K562 (cell line): Measurements from ENCODE around the gene HNRNPA2B1. TPM values are rescaled to one million over a fixed set of nuclear protein-coding genes. Genes with fewer than 3 reads are reported as not detected.

Source experiments
- ATAC-seq: fragments of 200-7000 bp; cut with Tn5 transposase; 3 replicates; pipeline ENCODE4 v1.9.1; 2020; ENCODE audit warnings: moderate library complexity
- BruUV-seq: library from RNA; stranded (reverse); fragments of 400-500 nt; replicated peaks from 2 replicates; lab custom pipeline; 2021; lab: Mats Ljungman, UMichigan
- CTCF ChIA-PET: fragments of 300-600 bp; formaldehyde crosslinking; extraction: SDS; loops from one replicate; lab custom pipeline; 2021; ENCODE audit warnings: low intra/inter-chr PET ratio; lab: Yijun Ruan, JAX
- POLR2A ChIA-PET: fragments of 300-600, 350-650 bp; sonication (Branson Sonifier 250); formaldehyde crosslinking; extraction: SDS; loops from one replicate; lab custom pipeline; 2021; ENCODE audit warnings: antibody characterized with exemption, inconsistent platforms; lab: Yijun Ruan, JAX
- DNase-seq, 4 experiments: peaks; one replicate each; pipeline versions ENCODE4 v3.0.0 to v3.0.0-alpha.2; 2011 to 2018; ENCODE audit warnings: low spot score in 3 of 4, mixed read lengths in 3 of 4; ENCODE audit errors: extremely low read depth in 1 of 4
- FAIRE-seq: peaks from 2 replicates; lab custom pipeline; 2011; peaks lifted over from hg19 to GRCh38; lab: Jason Lieb, UNC
- H2AFZ ChIP-seq: 2 replicates; pipeline ENCODE4 v1.6.0; 2011; ENCODE audit warnings: low read depth, low read length, control low read depth, inconsistent platforms
- H3K27ac ChIP-seq: fragments of 200-600 bp; 3 replicates; pipeline ENCODE4 v1.8.0; 2011; ENCODE audit warnings: low read depth, mild to moderate bottlenecking, control low read depth, inconsistent platforms, low read length, moderate library complexity, mixed read lengths; ENCODE audit errors: extremely low read depth
- H3K27me3 ChIP-seq, 2 experiments: fragments of 300-600 bp in 1 of 2; 2 replicates in 1 of 2; 3 replicates in 1 of 2; pipeline versions ENCODE4 v1.6.0 to v1.8.0; 2011; ENCODE audit warnings: inconsistent platforms in 2 of 2, low read length in 2 of 2, mild to moderate bottlenecking in 1 of 2, mixed read lengths in 1 of 2, moderate library complexity in 1 of 2; ENCODE audit not compliant: control insufficient read depth in 2 of 2, insufficient read depth in 2 of 2
- H3K36me3 ChIP-seq: fragments of 300-600 bp; 3 replicates; pipeline ENCODE4 v1.8.0; 2011; ENCODE audit warnings: mild to moderate bottlenecking, low read length, inconsistent platforms; ENCODE audit not compliant: control insufficient read depth, insufficient read depth
- H3K4me1 ChIP-seq, 2 experiments: fragments of 200-600 bp in 1 of 2; replicated peaks in 1 of 2; 2 replicates in 1 of 2; 3 replicates in 1 of 2; pipeline versions ENCODE4 v1.5.1 to v1.8.0; 2011; ENCODE audit warnings: inconsistent platforms in 2 of 2, low read length in 2 of 2, mild to moderate bottlenecking in 1 of 2, mixed read lengths in 1 of 2, moderate library complexity in 1 of 2; ENCODE audit not compliant: control insufficient read depth in 2 of 2, insufficient read depth in 2 of 2
- H3K4me2 ChIP-seq: 2 replicates; pipeline ENCODE4 v1.6.1; 2011; ENCODE audit warnings: low read length, control low read depth, inconsistent platforms, mixed read lengths; ENCODE audit not compliant: insufficient read depth
- H3K4me3 ChIP-seq: fragments of 200-600 bp; sonication (generic), shearing (Covaris generic); 2 replicates; pipeline ENCODE4 v1.5.1; 2016; ENCODE audit warnings: control low read depth, inconsistent platforms
- H3K79me2 ChIP-seq: fragments of 200-600 bp; 3 replicates; pipeline ENCODE4 v1.8.0; 2011; ENCODE audit warnings: low read length, inconsistent platforms; ENCODE audit not compliant: control insufficient read depth, insufficient read depth
- H3K9ac ChIP-seq, 2 experiments: 2 replicates each; pipeline versions ENCODE4 v1.6.0 to v1.6.1; 2011; ENCODE audit warnings: low read depth in 2 of 2, low read length in 2 of 2, control low read depth in 1 of 2, inconsistent platforms in 1 of 2, mild to moderate bottlenecking in 1 of 2, mixed read lengths in 1 of 2; ENCODE audit not compliant: insufficient read depth in 1 of 2
- H3K9me1 ChIP-seq: one replicate; pipeline ENCODE4 v1.6.0; 2011; ENCODE audit warnings: inconsistent platforms, mild to moderate bottlenecking, low read length, moderate library complexity; ENCODE audit not compliant: control insufficient read depth, insufficient read depth
- H3K9me3 ChIP-seq: replicated peaks from 2 replicates; pipeline ENCODE4 v1.5.1; 2011; ENCODE audit warnings: low read depth, low read length, inconsistent platforms; ENCODE audit not compliant: control insufficient read depth, insufficient read depth
- H4K20me1 ChIP-seq: replicated peaks from 2 replicates; pipeline ENCODE4 v1.6.1; 2011; ENCODE audit warnings: low read length, inconsistent platforms, mixed read lengths; ENCODE audit not compliant: control insufficient read depth, insufficient read depth
- ARID1B ChIP-seq: fragments of 450-650 bp; IDR thresholded peaks from 2 replicates; pipeline ENCODE4 v1.6.1; 2016; ENCODE audit warnings: antibody characterized with exemption, mild to moderate bottlenecking, inconsistent platforms
- CHD2 ChIP-seq: IDR thresholded peaks from 2 replicates; pipeline ENCODE4 v1.6.1; 2011; ENCODE audit warnings: low read depth, low read length
- FOSL1 ChIP-seq: fragments of 200-800 bp; sonication (Bioruptor generic); conservative IDR thresholded peaks from 2 replicates; pipeline ENCODE4 v1.6.1; 2016; ENCODE audit warnings: missing genetic modification characterization, missing compliant biosample characterization
- FOXM1 ChIP-seq, 2 experiments: fragments of 450-650 bp in 1 of 2; sonication (generic) in 1 of 2; formaldehyde crosslinking in 1 of 2; IDR thresholded peaks; 2 replicates each; pipeline versions ENCODE4 v1.6.1 to v1.9.0; 2017 to 2022; ENCODE audit warnings: low read depth in 2 of 2, mild to moderate bottlenecking in 2 of 2, missing genetic modification reagents in 1 of 2, moderate library complexity in 1 of 2
- HINFP ChIP-seq: fragments of 450-650 bp; conservative IDR thresholded peaks from 2 replicates; pipeline ENCODE4 v1.6.1; 2016; ENCODE audit warnings: missing genetic modification characterization, low read depth, mild to moderate bottlenecking, control low read depth, missing compliant biosample characterization
- NCOA1 ChIP-seq: fragments of 450-650 bp; IDR thresholded peaks from 2 replicates; pipeline ENCODE4 v1.6.1; 2016; ENCODE audit warnings: low read depth
- SMAD2 ChIP-seq: fragments of 150-350 bp; IDR thresholded peaks from 2 replicates; pipeline ENCODE4 v1.6.1; 2014; ENCODE audit warnings: low read depth, mild to moderate bottlenecking, low read length
- ZBTB40 ChIP-seq, 2 experiments: fragments of 450-650 bp in 1 of 2; sonication (generic) in 1 of 2; formaldehyde crosslinking in 1 of 2; IDR thresholded peaks; 2 replicates each; pipeline versions ENCODE4 v1.7.1 to v1.9.0; 2016 to 2022; ENCODE audit warnings: inconsistent platforms in 1 of 2, mild to moderate bottlenecking in 1 of 2, missing genetic modification reagents in 1 of 2
- WGBS: fragments of 100-300 bp; shearing (Covaris generic); methylation state at CpG from one replicate; pipeline ENCODE4 v1.1.6; 2016; ENCODE audit warnings: low coverage, mixed read lengths; ENCODE audit not compliant: insufficient coverage; ENCODE audit errors: missing lambda C conversion rate; 5-methylcytosine and 5-hydroxymethylcytosine counted together
- in situ Hi-C: fragments of 300-500 bp; cut with MboI; formaldehyde crosslinking; loops from 4 replicates; pipeline ENCODE4 v1.15.0; 2018; ENCODE audit warnings: inconsistent platforms, mixed read lengths
- intact Hi-C: fragments of 100-400 bp; cut with micrococcal nuclease; formaldehyde crosslinking; loops from 2 replicates; pipeline ENCODE4 v1.14.2; 2022
- polyA plus RNA-seq, 8 experiments: library from polyadenylated mRNA; depleted of rRNA in 4 of 8; stranded (reverse) in 5 of 8; unstranded in 3 of 8; fragments of >200 nt; fragmentation: Nextera tagmentation in 2 of 8; fragmentation: Illumina TruSeq in 1 of 8; extraction: Ambion mirVana in 2 of 8; extraction: Trizol in 1 of 8; gene quantifications; 2 replicates each; pipeline versions ENCODE4 v1.2.1 to v1.2.3, GENCODE V29; 2011 to 2014; ENCODE audit warnings: inconsistent platforms in 1 of 8, missing spikeins in 1 of 8
- total RNA-seq, 7 experiments: library from RNA; depleted of rRNA in 6 of 7; stranded (reverse); fragments of >200 nt in 6 of 7; fragmentation: Illumina TruSeq in 2 of 7; extraction: Trizol in 2 of 7; gene quantifications; 2 replicates each; pipeline versions ENCODE4 v1.2.1 to v1.2.3, GENCODE V29; 2011 to 2021; ENCODE audit warnings: low replicate concordance in 1 of 7

The HNRNPA2B1 gene
- total and polyA plus RNA-seq, 9 of the 15 experiments (the other 6 are each of a cell fraction or from before 2014, with no cell fraction given), result 630 to 1,989 (median 865) TPM

- TF ChIP-seq ARID1B (peak; percentile 90), FOSL1 (tag) (peak; percentile 61), FOXM1 (IDR thresholded peaks at IDR 0.05; ENCODE audit: low read depth) (peak; percentile 26; the same call in 1 of the 2 replicates), FOXM1 (CRISPR knock-in tag; IDR thresholded peaks at IDR 0.05; ENCODE audit: low read depth) (no peak), SMAD2 (no peak), NCOA1 (0 out of 2 replicates have a peak, but pooled peaks have one; percentile 20), HINFP (tag) (peak; percentile 51; the same call in 1 of the 2 replicates)
Observed at GRCh38 chr7:26233902-26234511, 33.5 kb upstream of the HNRNPA2B1 start (continued).

- in situ Hi-C loops, result no loop called here
- Histone ChIP-seq H4K20me1 (no peaks in the 10 kb centered on the region), H3K9ac (no peak overlapping the region; a peak in 1 of 4 replicates), H3K4me1 (no peaks in the 10 kb centered on the region; a peak in 2 of 5 replicates), H2AFZ (peak overlapping the region; percentile 36; the same call in 1 of the 2 replicates), H3K4me2 (no peak overlapping the region), H3K9me3 (no peaks in the 10 kb centered on the region), H3K9me1 (no peaks in the 10 kb centered on the region), H3K27me3 (no peaks in the 10 kb centered on the region), H3K4me3 (no peak overlapping the region), H3K36me3 (no peaks in the 10 kb centered on the region), H3K27ac (no peak overlapping the region), H3K79me2 (no peaks in the 10 kb centered on the region)
- 40% methylated on average over 2 of the region's 2 CpGs for WGBS
- intact Hi-C loops, result no loop called here
- FAIRE-seq, result no peak
- no peak for ATAC-seq
- no TSS peak for BruUV-seq
- CTCF ChIA-PET, result no interaction called here
- TF ChIP-seq ZBTB40 (IDR thresholded peaks at IDR 0.05) (peak; percentile 92), ZBTB40 (CRISPR knock-in tag; IDR thresholded peaks at IDR 0.05) (peak; percentile 84), CHD2 (no peak)
- DNase-seq, result no peak
- POLR2A ChIA-PET, result interaction anchor here (0.5 to 2.4 kb wide), 7 partner anchors 11 to 30 kb away, joined by 4 to 8 read pairs (median 4); partner anchors contain the start of gene HNRNPA2B1
Observed at GRCh38 chr7:26227987-26228386, 27.4 kb upstream of the HNRNPA2B1 start.
